Epithelial cell of proximal tubule (primary cell): ENCODE data around the gene HOXB9. TPM values are rescaled to one million over a fixed set of nuclear protein-coding genes. Genes with fewer than 3 reads are reported as not detected.

Experiments
- DNase-seq: peaks from one replicate; pipeline ENCODE4 v3.0.0-alpha.2; 2011; ENCODE audit warnings: low read depth
- H3K4me3 ChIP-seq: 2 replicates; pipeline ENCODE4 v1.5.1; 2011; ENCODE audit warnings: low read depth, mild to moderate bottlenecking, low read length
- total RNA-seq: library from RNA; depleted of rRNA; stranded (reverse); fragments of >200 nt; gene quantifications from 2 replicates; pipeline ENCODE4 v1.2.3, GENCODE V29; 2015
- TF ChIP-seq, protein P1 (sequence below): conservative IDR thresholded peaks from 2 replicates; pipeline ENCODE4 v1.5.1; 2012; ENCODE audit warnings: low read depth, mild to moderate bottlenecking, low read length

The HOXB9 gene
- total RNA-seq, 1 donor from 2014 or later = 74.5 TPM

DNA sequence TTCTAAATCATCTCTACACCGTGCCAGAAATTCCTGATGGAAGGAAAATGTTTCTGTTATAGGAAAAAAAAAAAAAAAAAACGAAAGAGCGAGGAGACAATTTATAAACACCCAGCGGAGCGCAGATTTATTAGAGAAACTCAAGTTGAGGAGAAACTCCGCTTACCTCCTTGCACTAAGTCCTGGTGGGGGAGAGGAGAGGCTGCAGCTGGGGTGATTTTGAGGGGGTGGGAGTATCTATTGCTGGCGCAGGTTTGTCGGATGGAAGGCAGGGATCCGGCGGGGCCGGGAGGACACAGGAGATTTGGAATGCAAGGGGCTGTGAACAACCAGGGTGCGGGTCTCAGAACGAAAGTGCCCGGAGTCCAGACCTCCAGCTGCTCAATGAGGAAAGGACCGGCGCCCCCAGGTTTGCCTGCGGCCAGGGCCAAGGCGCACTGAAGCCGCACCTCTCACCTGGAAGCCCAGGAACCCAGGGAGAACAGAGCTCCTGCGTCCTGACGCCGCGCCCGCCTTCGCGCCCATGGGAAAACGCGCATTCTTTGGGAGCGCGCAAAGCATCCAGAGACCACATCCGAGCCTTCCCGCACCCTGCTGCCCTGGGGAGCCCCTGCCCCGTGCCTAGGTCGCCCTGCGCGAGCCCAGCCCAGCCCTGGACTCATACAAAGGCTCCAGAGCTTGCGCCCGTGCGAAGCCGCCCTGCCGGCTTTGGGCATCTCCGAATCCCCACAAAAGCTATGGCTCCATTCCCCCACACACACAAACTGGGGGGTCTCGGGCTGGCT is 8.5 kb downstream of the HOXB9 start:
- TF ChIP-seq, protein P1, sequence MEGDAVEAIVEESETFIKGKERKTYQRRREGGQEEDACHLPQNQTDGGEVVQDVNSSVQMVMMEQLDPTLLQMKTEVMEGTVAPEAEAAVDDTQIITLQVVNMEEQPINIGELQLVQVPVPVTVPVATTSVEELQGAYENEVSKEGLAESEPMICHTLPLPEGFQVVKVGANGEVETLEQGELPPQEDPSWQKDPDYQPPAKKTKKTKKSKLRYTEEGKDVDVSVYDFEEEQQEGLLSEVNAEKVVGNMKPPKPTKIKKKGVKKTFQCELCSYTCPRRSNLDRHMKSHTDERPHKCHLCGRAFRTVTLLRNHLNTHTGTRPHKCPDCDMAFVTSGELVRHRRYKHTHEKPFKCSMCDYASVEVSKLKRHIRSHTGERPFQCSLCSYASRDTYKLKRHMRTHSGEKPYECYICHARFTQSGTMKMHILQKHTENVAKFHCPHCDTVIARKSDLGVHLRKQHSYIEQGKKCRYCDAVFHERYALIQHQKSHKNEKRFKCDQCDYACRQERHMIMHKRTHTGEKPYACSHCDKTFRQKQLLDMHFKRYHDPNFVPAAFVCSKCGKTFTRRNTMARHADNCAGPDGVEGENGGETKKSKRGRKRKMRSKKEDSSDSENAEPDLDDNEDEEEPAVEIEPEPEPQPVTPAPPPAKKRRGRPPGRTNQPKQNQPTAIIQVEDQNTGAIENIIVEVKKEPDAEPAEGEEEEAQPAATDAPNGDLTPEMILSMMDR = no peak
- H3K4me3 ChIP-seq = peak overlapping the region; percentile 86
- DNase-seq = no peak

DNA sequence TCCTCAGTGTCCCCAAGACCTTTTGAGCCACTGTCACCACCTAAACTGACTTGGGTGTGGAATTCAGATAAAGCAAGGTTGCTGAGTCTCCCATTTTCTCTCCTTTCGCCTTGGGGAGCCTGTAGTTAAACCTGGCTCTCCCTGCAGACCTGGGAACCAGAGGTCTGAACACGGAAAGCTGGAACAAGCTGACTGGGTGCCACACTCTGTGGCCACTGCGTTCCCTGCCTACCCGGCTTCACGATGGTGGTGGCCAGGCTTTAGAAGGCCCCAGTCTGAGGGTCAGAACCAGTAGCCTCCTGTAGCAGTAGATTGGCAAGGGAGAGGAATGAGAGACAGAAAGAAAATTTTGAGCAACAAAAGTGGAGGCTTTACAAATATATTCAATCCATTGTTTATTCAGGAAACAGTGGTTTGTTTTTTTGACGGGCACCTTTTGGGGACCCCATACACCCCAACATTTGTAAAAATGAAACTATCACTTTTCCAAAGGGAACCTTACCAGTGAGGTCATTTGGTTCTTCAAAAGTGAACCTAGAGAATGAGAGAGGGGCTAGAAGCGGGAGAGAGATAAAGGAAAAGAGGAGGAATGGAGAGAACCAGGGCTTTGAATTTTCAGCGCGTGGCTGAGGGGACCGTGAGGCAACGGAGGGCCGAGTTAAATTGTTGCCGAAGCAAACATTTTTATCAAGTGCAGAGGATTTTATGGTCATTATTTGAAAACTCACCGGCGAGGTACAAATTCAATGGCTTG is 9.3 kb downstream of the HOXB9 start:
- TF ChIP-seq, protein P1 = no peak
- H3K4me3 ChIP-seq = peak overlapping the region; percentile 86
- no peak for DNase-seq

DNA sequence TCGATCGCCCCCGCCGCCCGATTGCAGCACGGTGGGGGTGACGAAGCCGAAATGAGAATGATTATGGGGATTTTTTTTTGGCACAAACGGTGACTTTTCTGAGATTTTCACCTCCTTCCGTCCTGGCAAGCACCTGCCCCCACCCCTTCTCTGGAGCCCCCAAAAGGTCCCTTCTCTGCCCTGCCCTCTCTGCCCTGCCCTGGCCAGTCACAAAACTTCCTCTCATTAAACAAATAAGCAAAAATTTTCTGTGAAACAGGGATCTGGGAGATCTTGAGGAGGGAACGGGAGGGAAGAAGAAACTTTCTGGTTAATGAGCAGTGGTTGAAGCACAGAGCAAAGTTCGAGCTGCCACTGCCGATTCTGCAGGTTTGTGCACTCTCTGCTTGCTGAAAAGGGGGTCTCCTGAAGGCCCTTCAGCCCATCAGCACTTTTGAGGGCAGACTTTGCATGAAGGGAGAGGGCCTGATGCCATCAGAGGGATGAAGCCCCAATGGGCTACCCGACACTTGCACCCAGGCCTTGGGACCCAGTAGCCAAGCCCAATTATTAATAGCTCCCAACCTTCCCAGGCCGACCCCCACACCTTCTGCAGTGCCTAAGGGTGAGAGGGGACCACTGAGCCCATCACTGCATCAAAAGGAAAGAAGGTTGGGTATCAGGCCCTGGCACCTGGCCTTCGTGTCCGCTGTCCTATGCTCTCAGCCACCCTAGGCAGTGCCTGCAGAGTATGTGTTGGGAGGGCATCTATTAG is 10.0 kb downstream of the HOXB9 start:
- TF ChIP-seq, protein P1 = no peak
- no peak for DNase-seq
- peak overlapping the region; percentile 86 for H3K4me3 ChIP-seq

DNA sequence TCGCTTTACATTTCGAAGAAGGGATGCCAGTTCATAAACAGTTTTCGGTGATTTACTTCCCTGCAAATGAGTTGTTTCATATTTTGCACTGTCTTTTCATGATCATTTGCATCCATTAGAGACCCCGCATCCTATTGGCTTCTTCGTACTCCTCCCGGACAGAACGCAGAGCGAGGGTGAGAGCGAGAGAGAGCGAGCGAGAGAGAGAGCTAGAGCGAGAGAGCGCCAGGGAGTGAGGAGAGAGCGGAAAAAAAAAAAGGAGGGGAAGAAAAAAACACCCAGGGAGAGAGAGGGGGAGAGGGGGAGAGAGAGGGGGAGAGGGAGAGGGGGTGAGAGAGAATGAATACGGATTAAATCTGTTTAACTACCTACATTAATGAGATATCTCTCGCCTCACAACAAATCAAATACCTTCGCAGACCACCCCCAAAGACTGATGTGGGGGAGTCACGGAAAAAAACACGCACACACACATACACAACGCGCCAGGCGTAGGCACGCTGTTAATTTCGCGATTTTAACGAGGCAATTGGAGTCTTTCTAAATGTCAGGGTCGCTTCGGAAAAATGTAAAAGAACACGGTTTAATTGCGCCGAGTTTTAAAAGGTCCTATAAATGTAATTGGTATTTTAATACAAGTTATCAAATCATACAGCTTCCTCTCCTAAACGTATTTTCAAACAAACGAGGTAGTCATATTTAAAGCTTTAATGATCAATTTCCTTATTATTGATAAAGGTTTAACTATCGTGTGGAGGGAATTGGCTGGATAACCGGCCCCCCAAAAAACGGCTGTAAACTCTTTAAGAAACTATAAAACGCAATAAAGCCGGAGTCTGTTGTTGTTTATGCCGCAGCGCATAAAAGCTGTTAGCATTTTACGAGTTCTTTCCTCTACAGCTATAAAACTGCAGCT is 10.9 kb downstream of the HOXB9 start, which contains the start of gene HOXB8:
HOXB8 (minus strand) TSS at position 246 of the 916 bp plus-strand sequence. CDS start 588 bp downstream, outside the sequence.
- DNase-seq = no peak
- peak within 1 kb of the TSS; percentile 86 for H3K4me3 ChIP-seq

DNA sequence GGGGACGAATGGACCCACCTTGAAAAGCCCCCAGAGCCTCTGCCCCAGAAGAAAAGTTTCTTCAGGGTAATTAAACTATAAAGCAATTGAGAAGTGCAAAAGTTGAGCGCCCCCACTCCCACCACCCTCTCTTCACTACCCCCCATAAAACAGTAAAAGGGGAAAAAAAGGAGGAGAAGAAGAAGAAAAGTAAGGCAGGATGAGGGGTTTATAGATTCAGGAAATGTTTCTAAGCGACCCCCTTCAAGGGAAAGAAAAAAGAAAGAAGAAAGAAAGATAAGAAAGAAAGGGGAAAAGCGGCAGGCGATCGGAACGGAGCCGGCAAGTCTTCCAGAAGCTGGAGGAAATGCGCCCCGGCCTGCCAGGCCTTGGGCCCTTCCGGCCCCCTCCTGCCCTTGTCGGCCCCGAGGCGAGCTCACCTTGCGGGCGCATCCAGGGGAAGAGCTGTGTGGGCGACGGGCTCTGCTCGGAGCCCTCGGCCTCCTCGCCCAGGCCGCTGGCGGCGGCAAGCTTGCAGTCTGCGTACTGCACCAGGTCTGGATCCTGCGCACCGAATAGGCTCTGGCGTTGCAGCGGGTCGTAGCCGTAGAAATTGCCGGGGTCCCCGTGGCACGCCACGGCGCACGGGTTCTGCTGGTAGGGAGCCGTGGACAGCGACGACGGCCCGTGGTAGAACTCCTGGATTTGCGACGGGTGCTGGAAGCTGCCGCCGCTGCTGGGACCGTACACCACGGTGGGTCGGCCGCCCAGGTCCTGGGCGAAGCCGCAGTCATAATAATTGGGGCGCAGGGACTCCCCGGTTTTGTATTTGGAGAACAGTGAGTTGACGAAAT is 12.1 kb downstream of the HOXB9 start:
- H3K4me3 ChIP-seq = peak overlapping the region; percentile 86
- DNase-seq = no peak
- TF ChIP-seq, protein P1 = no peak

More for the DNA sequence above, 10.9 kb downstream of the HOXB9 start, which contains the start of gene HOXB8:
- TF ChIP-seq, protein P1 = no peak
